Activated CD8-positive, alpha-beta memory T cell treated with anti-CD3 and anti-CD28 coated beads, Interleukin-2, amount 50 U/mL, for 48 hours (primary cell): ENCODE data around the gene SV2B.

Source experiments
- DNase-seq: peaks from one replicate; pipeline ENCODE4 v3.0.0-alpha.2; 2020

The SV2B gene

DNA sequence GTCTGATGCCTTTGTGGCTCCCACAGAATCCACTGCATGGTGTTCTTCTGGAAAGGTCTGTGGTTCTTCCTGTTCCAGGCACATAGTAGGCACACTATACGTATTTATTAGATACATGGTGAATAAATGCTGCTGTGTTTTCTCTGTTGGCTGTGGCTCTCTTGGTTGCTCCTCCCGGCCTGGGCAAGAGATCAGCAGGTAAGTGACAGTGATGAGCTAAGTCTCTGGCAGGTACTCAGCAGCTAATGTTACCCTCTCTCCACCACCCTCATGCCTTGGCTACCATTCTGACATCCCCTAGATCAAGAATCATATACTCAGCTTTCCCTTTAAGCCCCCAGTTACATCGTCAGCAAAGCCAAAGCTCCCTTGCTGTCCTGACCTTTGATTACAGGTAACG is 8.4 kb downstream of the SV2B start:
- no peak for DNase-seq

GRCh38 chr15:91109885-91110284 is 9.8 kb downstream of the SV2B start:
- no peak for DNase-seq

DNA sequence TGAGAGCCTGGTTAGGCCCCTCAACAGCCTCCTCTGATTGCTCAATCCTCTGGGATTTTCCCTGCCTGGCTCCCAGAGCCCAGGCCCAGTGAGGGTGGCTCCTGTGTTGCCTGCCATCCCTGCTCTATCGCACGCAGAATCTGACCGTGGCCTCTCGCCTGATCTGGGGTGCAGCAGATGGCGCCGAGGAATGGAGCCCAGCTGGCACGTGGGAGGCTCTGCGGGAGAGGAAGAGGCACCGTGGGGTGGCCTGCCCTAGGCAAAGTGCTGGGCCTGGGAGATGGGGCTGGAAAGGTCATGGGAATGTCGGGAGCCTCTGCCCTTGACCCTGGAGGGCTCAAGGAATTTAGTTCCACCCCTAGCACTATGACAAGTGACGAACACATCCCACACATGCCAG is 10.3 kb downstream of the SV2B start:
- DNase-seq, result no peak

DNA sequence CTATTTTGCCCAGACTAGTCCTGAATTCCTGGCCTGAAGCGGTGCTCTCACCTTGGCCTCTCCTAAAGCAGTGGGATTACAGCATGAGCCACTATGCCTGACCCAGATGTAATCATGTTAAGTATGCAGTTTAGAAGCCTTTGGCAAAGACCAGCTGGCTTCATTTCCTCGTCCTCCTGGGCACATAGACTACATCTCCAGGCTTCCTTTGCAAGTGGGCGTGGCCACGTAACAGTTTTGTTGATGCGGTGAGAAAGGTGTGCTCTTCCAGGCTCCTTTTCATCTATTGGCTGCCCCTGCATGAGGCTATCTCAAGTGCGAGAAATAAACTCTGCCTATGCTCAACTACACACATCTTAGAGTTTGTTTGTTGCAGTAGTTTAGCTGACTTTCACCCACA is 13.0 kb downstream of the SV2B start:
- no peak for DNase-seq

DNA sequence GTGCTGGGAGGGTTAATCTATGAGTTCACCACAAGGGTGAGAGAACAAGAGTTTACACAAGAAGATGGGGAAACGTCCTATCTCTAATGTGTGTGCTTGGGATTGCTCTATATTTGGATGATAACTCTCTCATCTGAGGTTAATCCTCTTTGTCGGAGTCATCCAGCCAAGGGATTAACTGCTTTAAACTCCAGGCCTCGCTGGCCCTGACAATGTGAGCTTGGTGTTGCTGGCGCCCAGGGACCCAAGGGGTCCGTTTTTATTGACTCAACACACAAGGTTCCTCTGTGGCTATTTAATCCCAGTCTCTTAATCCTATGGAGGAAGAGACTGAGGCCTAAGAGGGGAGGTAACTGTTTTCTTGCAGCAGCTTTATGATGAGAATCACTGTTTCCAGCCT is 14.2 kb downstream of the SV2B start:
- no peak for DNase-seq

- DNase-seq, result no peak
Measured at GRCh38 chr15:91116113-91117067, 16.3 kb downstream of the SV2B start.

DNA sequence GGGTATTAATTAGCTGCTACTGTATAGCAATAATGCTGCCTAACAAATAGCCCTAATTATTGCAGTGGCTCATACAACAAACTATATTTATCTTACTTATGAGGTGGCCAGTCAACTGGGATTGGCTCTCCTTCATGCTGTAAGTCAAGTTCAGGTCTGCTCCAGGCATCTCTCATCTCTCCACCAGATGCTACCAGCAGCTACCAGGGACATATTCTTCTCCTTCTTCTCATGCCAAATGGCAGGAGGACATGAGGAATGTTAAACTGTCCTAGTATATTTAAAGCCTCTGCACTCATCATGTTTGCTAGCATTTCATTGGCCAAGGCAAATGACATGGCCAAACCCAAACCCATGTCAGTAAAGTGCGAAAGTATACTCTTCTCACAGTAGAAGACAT is 17.3 kb downstream of the SV2B start:
- DNase-seq, result no peak

DNA sequence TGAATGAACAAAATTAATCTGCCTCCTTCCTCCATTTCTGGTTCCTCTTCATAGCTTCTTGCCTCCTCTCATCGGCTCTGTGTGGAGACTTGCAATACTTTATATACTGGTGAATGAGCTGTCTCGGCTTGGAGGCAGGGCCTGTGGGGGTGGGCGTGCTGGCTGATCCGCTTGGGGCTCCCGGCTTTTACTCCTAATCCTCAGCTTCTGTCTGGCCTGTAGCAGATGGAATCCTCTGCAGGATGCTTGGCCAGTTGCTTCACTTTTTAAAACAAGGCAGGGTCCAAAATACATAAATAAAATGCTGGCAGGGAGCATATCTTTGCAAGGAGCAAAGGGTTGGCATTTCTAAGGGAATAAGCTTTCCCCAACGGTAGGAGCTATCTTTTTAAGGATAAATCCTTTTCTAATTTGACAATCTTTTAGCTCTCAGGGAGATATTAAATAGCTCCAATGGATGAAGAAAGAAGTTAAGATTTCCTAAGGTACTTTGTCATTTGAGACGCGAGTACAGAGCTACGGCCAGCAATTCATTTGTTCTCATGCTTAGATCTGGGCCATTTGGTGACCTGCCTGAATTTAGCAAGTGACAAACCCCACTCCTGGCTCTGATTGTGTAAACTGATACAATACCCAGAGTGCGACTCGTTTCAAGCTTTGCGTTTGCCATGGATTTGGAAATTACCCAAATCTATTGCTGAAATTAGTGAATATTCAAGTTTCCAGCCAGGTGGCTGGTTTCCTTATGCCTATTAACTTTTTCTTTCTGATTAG is 18.9 kb downstream of the SV2B start:
- DNase-seq, result peak; percentile 2

GRCh38 chr15:91122296-91122695 is 22.2 kb downstream of the SV2B start:
- no peak for DNase-seq

GRCh38 chr15:91124132-91124531 is 24.1 kb downstream of the SV2B start:
- no peak for DNase-seq

- no peak for DNase-seq
Measured at GRCh38 chr15:91125162-91125561, 25.1 kb downstream of the SV2B start.

DNA sequence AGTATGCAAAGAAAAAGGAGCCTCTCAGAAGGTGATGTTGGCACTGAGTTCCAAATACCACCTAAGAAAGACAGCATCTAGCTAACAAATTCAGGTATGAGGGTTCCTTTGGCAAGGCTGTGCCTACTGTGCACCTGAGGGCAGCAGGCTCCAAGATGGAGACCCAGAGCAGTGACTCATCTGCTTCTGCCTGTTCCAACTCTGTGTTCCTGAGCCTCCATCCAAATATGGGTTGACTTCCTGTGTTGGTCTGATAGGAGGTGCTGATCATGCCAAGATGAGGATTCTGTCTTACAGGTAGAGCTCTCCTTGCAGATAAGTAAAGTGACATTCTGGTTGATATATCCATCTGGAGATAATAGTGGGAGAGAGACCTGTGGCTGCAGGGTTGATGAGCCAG is 26.0 kb downstream of the SV2B start:
- DNase-seq, result no peak

- no peak for DNase-seq
Measured at GRCh38 chr15:91127236-91127955, 27.3 kb downstream of the SV2B start.

GRCh38 chr15:91128016-91128415 is 28.0 kb downstream of the SV2B start:
- peak; percentile 2 for DNase-seq

DNA sequence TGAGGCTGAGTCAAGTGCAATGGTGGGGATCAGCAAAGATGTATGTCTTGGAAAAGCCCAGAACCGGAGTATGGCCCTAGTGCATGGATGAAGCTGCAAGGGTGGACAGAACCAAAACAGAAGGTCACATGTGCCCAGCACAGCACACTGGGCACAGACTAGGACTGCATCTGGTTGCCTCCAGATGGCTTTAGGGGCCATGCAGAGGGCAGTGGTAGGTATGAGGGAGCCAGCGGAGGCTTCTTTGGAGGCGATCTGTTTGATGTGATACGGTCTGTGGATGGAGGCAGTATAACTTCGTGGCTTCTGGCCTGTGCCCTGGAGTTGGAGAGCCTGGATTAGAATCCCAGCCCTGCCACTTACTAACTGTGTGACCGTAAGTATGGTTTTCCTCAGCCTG is 29.4 kb downstream of the SV2B start:
- DNase-seq, result peak; percentile 20

DNA sequence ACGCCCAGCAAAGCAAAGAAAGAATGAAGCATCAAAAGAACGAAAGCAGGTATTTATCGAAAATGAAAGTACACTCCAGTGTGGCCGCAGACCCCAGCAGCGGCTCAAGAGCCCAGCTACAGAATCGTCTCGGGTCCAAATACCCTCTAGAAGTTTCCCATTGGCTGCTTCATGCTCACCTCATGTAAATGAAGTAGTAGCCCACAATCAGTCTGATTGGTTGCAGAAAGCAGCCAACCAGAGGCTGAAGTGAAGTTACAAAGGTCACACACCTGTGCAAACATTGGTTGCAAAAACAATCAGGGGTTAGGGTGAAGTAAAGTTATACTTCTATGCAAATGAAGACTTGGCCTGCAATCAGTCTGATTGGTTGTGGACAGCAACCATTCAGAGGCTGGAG is 32.0 kb downstream of the SV2B start:
- no peak for DNase-seq

GRCh38 chr15:91133511-91133910 is 33.5 kb downstream of the SV2B start:
- no peak for DNase-seq

DNA sequence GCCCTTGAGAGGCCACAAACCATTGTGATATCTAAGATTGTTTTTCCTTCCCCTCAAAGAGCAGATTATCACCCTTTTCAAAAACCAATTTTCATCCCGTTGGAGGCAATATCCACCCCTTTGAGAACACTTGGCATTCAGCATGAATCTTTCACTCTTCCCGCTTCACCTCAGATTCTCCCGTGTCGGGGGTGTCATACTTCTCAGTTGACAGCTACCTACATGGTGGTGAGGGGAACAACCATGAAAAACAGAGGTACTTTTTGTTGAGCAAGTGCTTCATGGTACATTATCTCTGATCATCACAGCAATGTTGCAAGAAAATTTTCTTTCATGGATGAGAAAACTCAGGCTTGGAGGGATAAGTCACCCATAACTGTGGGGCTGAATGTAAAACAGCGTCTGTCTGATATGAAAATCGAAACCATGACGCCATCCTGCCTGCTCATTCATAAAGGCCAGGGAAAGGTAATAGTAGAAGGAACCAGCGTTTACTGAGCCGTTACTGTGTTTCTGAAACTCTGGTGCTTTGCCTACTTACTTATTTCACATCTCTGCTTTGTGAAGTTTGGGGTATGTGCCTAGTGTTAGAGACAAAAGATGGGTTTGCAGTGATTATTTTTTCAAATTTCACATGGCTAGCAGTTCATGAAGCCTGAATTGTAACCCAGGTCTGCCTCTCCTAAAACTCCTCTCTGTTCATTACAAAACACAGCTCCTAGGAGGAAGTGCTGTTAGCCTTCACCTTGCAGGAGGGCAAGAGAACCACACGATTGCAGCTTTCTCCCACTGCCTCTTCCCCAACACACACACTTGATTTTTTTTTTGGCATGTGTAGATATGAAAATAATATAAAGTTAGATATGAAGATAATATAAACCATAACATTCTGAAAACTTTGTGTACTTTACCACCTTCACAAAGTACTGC is 35.4 kb downstream of the SV2B start:
- DNase-seq, result peak; percentile 6

- peak; percentile 26 for DNase-seq
Measured at GRCh38 chr15:91136386-91136923, 36.4 kb downstream of the SV2B start.

DNA sequence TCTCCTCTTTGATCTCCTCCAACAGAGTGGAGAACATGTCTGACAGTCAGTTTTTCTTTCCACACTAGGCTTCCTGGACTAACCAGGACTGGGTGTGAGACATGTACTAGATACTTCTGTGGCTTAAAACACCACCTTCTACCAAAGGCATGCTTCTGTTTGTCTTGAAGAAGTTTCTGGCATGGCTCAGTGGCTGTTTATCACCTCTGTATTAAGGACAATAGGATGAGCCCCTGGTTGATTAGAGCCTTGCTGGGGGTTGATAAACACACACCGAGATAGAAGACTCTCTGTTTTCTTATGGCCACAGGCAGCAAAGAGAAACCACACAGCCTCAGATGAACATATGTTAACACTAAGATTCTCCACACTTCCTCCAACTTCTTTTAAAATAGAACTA is 40.5 kb downstream of the SV2B start:
- DNase-seq, result no peak

DNA sequence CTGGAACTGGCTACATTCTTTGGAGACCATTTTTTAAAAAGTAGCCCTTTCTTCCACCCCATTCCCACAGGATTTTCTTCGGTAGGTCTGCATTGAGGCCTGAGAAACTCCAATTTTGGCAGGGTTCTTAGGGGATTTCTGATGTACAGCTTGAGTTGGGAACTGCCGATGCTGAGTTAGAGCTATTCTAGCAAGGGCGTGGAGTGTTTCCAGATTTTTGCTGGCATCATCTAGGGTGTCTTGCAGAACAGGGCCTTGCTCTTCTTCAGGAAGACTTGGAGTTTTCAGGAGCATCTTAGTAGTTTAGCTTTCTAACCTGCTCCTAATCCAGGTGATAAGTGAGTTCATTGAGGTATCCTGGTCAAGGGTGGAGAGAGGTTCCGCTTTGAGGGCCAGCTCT is 41.0 kb downstream of the SV2B start:
- DNase-seq, result no peak
